Trophoblast cell (in vitro differentiated cells and primary cell): ENCODE results near the gene CFAP20DC.

Experiments used
- DNase-seq, 2 donors: peaks; one replicate each; pipeline ENCODE4 v3.0.0-alpha.2; 2016
- H2AFZ ChIP-seq: 2 replicates; pipeline ENCODE4 v1.6.1; 2013; ENCODE audit warnings: low read length, moderate library complexity, mild to moderate bottlenecking; ENCODE audit not compliant: insufficient read depth, poor library complexity
- H2AK5ac ChIP-seq: 2 replicates; pipeline ENCODE4 v1.6.1; 2013; ENCODE audit warnings: mild to moderate bottlenecking, low read length
- H2BK120ac ChIP-seq: 2 replicates; pipeline ENCODE4 v1.6.1; 2013; ENCODE audit warnings: low read length, mild to moderate bottlenecking, moderate library complexity; ENCODE audit not compliant: insufficient read depth, poor library complexity
- H2BK12ac ChIP-seq: 2 replicates; pipeline ENCODE4 v1.6.1; 2013; ENCODE audit warnings: mild to moderate bottlenecking, low read length, moderate library complexity
- H2BK5ac ChIP-seq: 2 replicates; pipeline ENCODE4 v1.6.1; 2013; ENCODE audit warnings: low read length, low read depth, moderate library complexity, mild to moderate bottlenecking; ENCODE audit not compliant: poor library complexity
- H3K14ac ChIP-seq: 2 replicates; pipeline ENCODE4 v1.6.1; 2013; ENCODE audit warnings: mild to moderate bottlenecking, low read length
- H3K18ac ChIP-seq: 2 replicates; pipeline ENCODE4 v1.6.1; 2013; ENCODE audit warnings: mild to moderate bottlenecking, low read length
- H3K23ac ChIP-seq: 2 replicates; pipeline ENCODE4 v1.6.1; 2013; ENCODE audit warnings: low read length
- H3K27ac ChIP-seq: 2 replicates; pipeline ENCODE4 v1.5.1; 2013; ENCODE audit warnings: low read depth, mild to moderate bottlenecking, inconsistent platforms, low read length, moderate library complexity
- H3K27me3 ChIP-seq: 2 replicates; pipeline ENCODE4 v1.6.1; 2013; ENCODE audit warnings: inconsistent platforms, mild to moderate bottlenecking, low read length, moderate library complexity; ENCODE audit not compliant: insufficient read depth
- H3K36me3 ChIP-seq, 2 experiments: 1 replicate in 1 of 2; 2 replicates in 1 of 2; pipeline ENCODE4 v1.6.1; 2013; ENCODE audit warnings: low read length in 2 of 2, mild to moderate bottlenecking in 2 of 2, moderate library complexity in 1 of 2; ENCODE audit not compliant: insufficient read depth in 2 of 2, control insufficient read depth in 1 of 2
- H3K4ac ChIP-seq: 2 replicates; pipeline ENCODE4 v1.6.1; 2013; ENCODE audit warnings: low read depth, mild to moderate bottlenecking, low read length, moderate library complexity
- H3K4me1 ChIP-seq, 2 experiments: 1 replicate in 1 of 2; 2 replicates in 1 of 2; pipeline ENCODE4 v1.6.1; 2013; ENCODE audit warnings: low read length in 2 of 2, mild to moderate bottlenecking in 2 of 2, moderate library complexity in 1 of 2; ENCODE audit not compliant: insufficient read depth in 2 of 2, control insufficient read depth in 1 of 2
- H3K4me2 ChIP-seq: 2 replicates; pipeline ENCODE4 v1.6.1; 2013; ENCODE audit warnings: inconsistent platforms, mild to moderate bottlenecking, low read length, moderate library complexity
- H3K4me3 ChIP-seq: 2 replicates; pipeline ENCODE4 v1.5.1; 2013; ENCODE audit warnings: mild to moderate bottlenecking, low read depth, low read length, inconsistent platforms
- H3K79me1 ChIP-seq: one replicate; pipeline ENCODE4 v1.6.1; 2013; ENCODE audit warnings: low read length
- H3K79me2 ChIP-seq: 2 replicates; pipeline ENCODE4 v1.6.1; 2013; ENCODE audit warnings: low read length, mild to moderate bottlenecking; ENCODE audit not compliant: control insufficient read depth, insufficient read depth, poor library complexity
- H3K9ac ChIP-seq: 2 replicates; pipeline ENCODE4 v1.6.1; 2013; ENCODE audit warnings: mild to moderate bottlenecking, low read length
- H3K9me3 ChIP-seq: 2 replicates; pipeline ENCODE4 v1.6.1; 2013; ENCODE audit warnings: low read depth, mild to moderate bottlenecking, control low read depth, inconsistent platforms, low read length; ENCODE audit not compliant: insufficient read depth
- H4K12ac ChIP-seq: 2 replicates; pipeline ENCODE4 v1.6.1; 2013; ENCODE audit warnings: low read depth, mild to moderate bottlenecking, low read length, moderate library complexity
- H4K8ac ChIP-seq: 2 replicates; pipeline ENCODE4 v1.6.1; 2013; ENCODE audit warnings: low read depth, mild to moderate bottlenecking, low read length, moderate library complexity
- H4K91ac ChIP-seq: one replicate; pipeline ENCODE4 v1.6.1; 2013; ENCODE audit warnings: low read depth, mild to moderate bottlenecking, low read length, moderate library complexity
- WGBS: extraction: QIAGEN DNeasy Blood & Tissue Kit; methylation state at CpG from one replicate; pipeline ENCODE4 v1.1.7; 2013; ENCODE audit warnings: missing lambda C conversion rate; ENCODE audit not compliant: insufficient read length, insufficient coverage; ENCODE audit errors: extremely low coverage; 5-methylcytosine and 5-hydroxymethylcytosine counted together

CFAP20DC gene

DNA sequence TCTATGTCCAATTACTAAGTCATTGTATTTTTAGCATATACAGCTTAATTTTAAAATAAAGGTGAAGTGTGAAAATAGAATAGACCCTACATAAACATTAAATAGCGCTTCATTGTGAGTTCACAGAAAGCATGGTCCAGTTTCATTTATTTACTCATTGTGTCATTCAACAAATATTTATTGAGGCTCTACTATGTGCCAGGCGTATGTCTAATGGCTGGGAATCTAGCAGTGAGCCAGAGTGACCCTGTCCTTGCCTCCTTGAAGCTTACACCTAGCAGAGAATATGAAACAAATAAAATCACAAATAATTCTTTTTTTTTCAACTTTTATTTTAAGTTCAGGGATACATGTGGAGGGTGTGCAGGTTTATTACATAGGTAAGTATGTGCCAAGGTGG is 161.7 kb downstream of the CFAP20DC start:
- no peak overlapping the region for H4K8ac ChIP-seq
- H3K27ac ChIP-seq: no peak overlapping the region
- H3K4me2 ChIP-seq: no peak overlapping the region
- no peaks in the 10 kb centered on the region for H3K9me3 ChIP-seq
- no peaks in the 10 kb centered on the region for H3K36me3 ChIP-seq
- no peaks in the 10 kb centered on the region for H3K27me3 ChIP-seq
- no peak overlapping the region for H3K14ac ChIP-seq
- H3K4me1 ChIP-seq: no peaks in the 10 kb centered on the region
- no peak overlapping the region for H3K4ac ChIP-seq
- H3K9ac ChIP-seq: no peak overlapping the region
- no peak overlapping the region for H2BK12ac ChIP-seq
- H3K4me3 ChIP-seq: no peak overlapping the region
- H2BK120ac ChIP-seq: no peak overlapping the region
- H3K79me2 ChIP-seq: no peaks in the 10 kb centered on the region
- no peak overlapping the region for H3K23ac ChIP-seq
- no peak overlapping the region for H4K91ac ChIP-seq
- WGBS: no CpG with 5 or more reads among the region's 2 CpGs
- no peak overlapping the region for H4K12ac ChIP-seq
- no peak overlapping the region for H2AFZ ChIP-seq
- H2AK5ac ChIP-seq: no peak overlapping the region
- DNase-seq: no peak
- no peak overlapping the region for H3K18ac ChIP-seq
- no peak overlapping the region for H2BK5ac ChIP-seq
- no peaks in the 10 kb centered on the region for H3K79me1 ChIP-seq

DNA sequence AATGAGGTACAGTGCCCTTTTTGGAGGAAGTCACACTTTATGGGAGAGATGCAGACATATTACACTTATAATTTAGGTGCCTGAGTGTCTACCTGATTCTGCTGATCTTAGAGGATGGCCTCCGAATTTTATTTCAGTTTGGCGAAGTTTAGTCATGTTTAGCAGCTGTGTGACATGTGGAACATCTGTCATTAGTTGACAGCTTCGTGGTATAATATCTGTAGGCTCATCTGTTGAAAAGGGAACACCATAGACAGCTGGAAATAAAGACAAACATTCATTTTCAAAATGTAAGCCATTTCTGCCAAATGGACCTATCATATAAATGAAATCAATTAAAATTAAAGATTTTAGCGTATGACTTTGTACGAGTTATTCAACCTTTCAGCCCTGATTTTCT is 165.4 kb downstream of the CFAP20DC start:
- no peak overlapping the region for H3K27ac ChIP-seq
- no peak overlapping the region for H3K14ac ChIP-seq
- no peak overlapping the region for H4K8ac ChIP-seq
- H3K79me1 ChIP-seq: no peaks in the 10 kb centered on the region
- no CpG with 5 or more reads among the region's 5 CpGs for WGBS
- no peak overlapping the region for H3K4me2 ChIP-seq
- no peak overlapping the region for H2AK5ac ChIP-seq
- no peak overlapping the region for H2BK120ac ChIP-seq
- H3K79me2 ChIP-seq: no peaks in the 10 kb centered on the region
- H3K18ac ChIP-seq: no peak overlapping the region
- no peaks in the 10 kb centered on the region for H3K9me3 ChIP-seq
- no peak overlapping the region for H3K9ac ChIP-seq
- no peaks in the 10 kb centered on the region for H3K36me3 ChIP-seq
- no peak overlapping the region for H3K23ac ChIP-seq
- DNase-seq: no peak
- H3K27me3 ChIP-seq: no peaks in the 10 kb centered on the region
- H4K91ac ChIP-seq: no peak overlapping the region
- H2BK5ac ChIP-seq: no peak overlapping the region
- H2BK12ac ChIP-seq: no peak overlapping the region
- H3K4me1 ChIP-seq: no peaks in the 10 kb centered on the region
- H3K4ac ChIP-seq: no peak overlapping the region
- no peak overlapping the region for H3K4me3 ChIP-seq
- no peak overlapping the region for H4K12ac ChIP-seq
- no peak overlapping the region for H2AFZ ChIP-seq

DNA sequence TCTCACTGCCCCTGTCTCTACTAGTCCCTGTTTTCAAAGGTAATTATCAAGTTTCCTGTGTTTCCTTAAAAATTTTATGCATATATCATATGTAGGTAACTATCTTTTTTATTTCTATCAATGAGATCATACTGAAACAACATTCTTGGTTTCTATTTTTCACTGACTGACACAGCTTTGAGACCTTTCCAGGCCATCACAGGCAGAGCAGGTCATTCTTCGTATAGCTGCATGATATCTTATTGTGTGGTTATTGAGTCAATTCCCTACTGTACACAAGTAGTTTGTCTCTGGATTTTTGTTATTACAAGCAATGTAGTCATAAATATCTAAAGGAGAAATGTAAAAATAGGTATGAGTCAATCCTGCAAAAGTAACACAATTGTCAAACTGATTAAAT is 169.6 kb downstream of the CFAP20DC start:
- Histone ChIP-seq H2BK12ac (no peak overlapping the region), H3K4ac (no peak overlapping the region), H2BK120ac (no peak overlapping the region), H3K14ac (no peak overlapping the region), H3K79me2 (no peaks in the 10 kb centered on the region), H3K4me1 (no peaks in the 10 kb centered on the region), H3K79me1 (no peaks in the 10 kb centered on the region), H3K36me3 (no peaks in the 10 kb centered on the region), H2BK5ac (no peak overlapping the region), H3K4me2 (no peak overlapping the region), H3K9me3 (no peaks in the 10 kb centered on the region), H3K27me3 (no peaks in the 10 kb centered on the region), H3K9ac (no peak overlapping the region), H4K8ac (no peak overlapping the region), H3K4me3 (no peak overlapping the region), H4K12ac (no peak overlapping the region), H3K18ac (no peak overlapping the region), H2AK5ac (no peak overlapping the region), H3K27ac (no peak overlapping the region), H3K23ac (no peak overlapping the region), H2AFZ (no peak overlapping the region), H4K91ac (no peak overlapping the region)
- WGBS: no CpG with 5 or more reads among the region's 1 CpG
- DNase-seq: no peak

DNA sequence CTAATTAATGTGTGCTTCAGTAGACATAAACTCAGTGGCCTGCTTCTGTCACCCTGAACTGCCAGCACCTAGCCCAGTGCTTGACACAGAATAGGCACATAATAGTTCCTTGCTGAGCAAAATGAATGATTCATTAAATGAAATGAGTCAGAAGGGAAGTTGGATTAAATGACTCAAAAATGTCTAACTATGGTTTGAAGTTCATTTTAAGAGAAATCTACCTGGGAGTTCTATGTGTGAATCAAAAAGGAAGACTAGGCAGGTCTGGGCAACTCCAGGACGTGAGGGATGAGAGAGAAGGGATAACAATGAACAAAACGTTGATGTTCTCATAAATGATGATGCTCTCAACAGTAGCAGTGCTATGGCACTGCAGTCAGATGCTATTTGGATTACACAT is 175.0 kb downstream of the CFAP20DC start:
- Histone ChIP-seq H4K12ac (no peak overlapping the region), H4K91ac (no peak overlapping the region), H3K79me1 (no peaks in the 10 kb centered on the region), H4K8ac (no peak overlapping the region), H2AFZ (no peak overlapping the region), H3K9me3 (no peaks in the 10 kb centered on the region), H3K23ac (no peak overlapping the region), H3K27ac (no peak overlapping the region), H2AK5ac (no peak overlapping the region), H3K18ac (no peak overlapping the region), H3K79me2 (no peaks in the 10 kb centered on the region), H3K9ac (no peak overlapping the region), H3K4me1 (no peaks in the 10 kb centered on the region), H3K14ac (no peak overlapping the region), H2BK12ac (no peak overlapping the region), H3K4me2 (no peak overlapping the region), H3K4me3 (no peak overlapping the region), H3K27me3 (no peaks in the 10 kb centered on the region), H2BK120ac (no peak overlapping the region), H3K4ac (no peak overlapping the region), H3K36me3 (no peaks in the 10 kb centered on the region), H2BK5ac (no peak overlapping the region)
- no peak for DNase-seq
- WGBS: no CpG with 5 or more reads among the region's 2 CpGs
